H9 (cell line): ENCODE results near the gene FAR1. TPM values are rescaled to one million over a fixed set of nuclear protein-coding genes. Genes with fewer than 3 reads are reported as not detected.

Experiments
- DNase-seq: peaks from one replicate; pipeline ENCODE4 v3.0.0-alpha.2; 2017
- H2AFZ ChIP-seq: one replicate; pipeline ENCODE4 v1.6.1; 2013; ENCODE audit warnings: mild to moderate bottlenecking, low read length, control low read depth, moderate library complexity
- H2AK5ac ChIP-seq: 2 replicates; pipeline ENCODE4 v1.6.1; 2013; ENCODE audit warnings: low read length, control low read depth, mixed read lengths; ENCODE audit not compliant: insufficient read length
- H2BK120ac ChIP-seq: one replicate; pipeline ENCODE4 v1.6.1; 2013; ENCODE audit warnings: low read depth, mild to moderate bottlenecking, low read length, control low read depth, inconsistent platforms; ENCODE audit not compliant: poor library complexity, severe bottlenecking
- H2BK12ac ChIP-seq: 2 replicates; pipeline ENCODE4 v1.6.1; 2013; ENCODE audit warnings: low read length, control low read depth, mixed read lengths, low read depth; ENCODE audit not compliant: insufficient read length
- H2BK15ac ChIP-seq: 2 replicates; pipeline ENCODE4 v1.6.1; 2013; ENCODE audit warnings: low read depth, low read length, control low read depth
- H2BK20ac ChIP-seq: one replicate; pipeline ENCODE4 v1.6.1; 2013; ENCODE audit warnings: low read depth, mild to moderate bottlenecking, low read length, control low read depth, inconsistent platforms; ENCODE audit not compliant: poor library complexity, severe bottlenecking
- H2BK5ac ChIP-seq: 2 replicates; pipeline ENCODE4 v1.6.1; 2013; ENCODE audit warnings: low read length, control low read depth, mixed read lengths; ENCODE audit not compliant: insufficient read length
- H3K14ac ChIP-seq: 2 replicates; pipeline ENCODE4 v1.6.1; 2013; ENCODE audit warnings: low read length, control low read depth; ENCODE audit not compliant: insufficient read depth
- H3K18ac ChIP-seq: 2 replicates; pipeline ENCODE4 v1.6.1; 2013; ENCODE audit warnings: low read depth, mild to moderate bottlenecking, mixed read lengths, low read length, control low read depth; ENCODE audit not compliant: insufficient read length
- H3K23ac ChIP-seq: 2 replicates; pipeline ENCODE4 v1.6.1; 2013; ENCODE audit warnings: low read length, control low read depth, mixed read lengths, low read depth; ENCODE audit not compliant: insufficient read length
- H3K23me2 ChIP-seq: 2 replicates; pipeline ENCODE4 v1.6.1; 2013; ENCODE audit warnings: low read depth, mild to moderate bottlenecking, mixed read lengths, low read length, control low read depth; ENCODE audit not compliant: insufficient read length, poor library complexity, severe bottlenecking
- H3K27ac ChIP-seq: 2 replicates; pipeline ENCODE4 v1.5.1; 2013; ENCODE audit warnings: low read length, control low read depth, mixed read lengths, low read depth; ENCODE audit not compliant: insufficient read length
- H3K27me3 ChIP-seq: 2 replicates; pipeline ENCODE4 v1.6.1; 2013; ENCODE audit warnings: low read length, control low read depth, inconsistent platforms; ENCODE audit not compliant: insufficient read depth
- H3K4ac ChIP-seq: 2 replicates; pipeline ENCODE4 v1.6.1; 2013; ENCODE audit warnings: low read depth, mild to moderate bottlenecking, control low read depth, inconsistent platforms, low read length, moderate library complexity
- H3K4me1 ChIP-seq: 2 replicates; pipeline ENCODE4 v1.6.1; 2013; ENCODE audit warnings: low read length, control low read depth, inconsistent platforms; ENCODE audit not compliant: insufficient read depth
- H3K4me2 ChIP-seq: 2 replicates; pipeline ENCODE4 v1.6.1; 2013; ENCODE audit warnings: low read length, control low read depth, mixed read lengths; ENCODE audit not compliant: insufficient read length, insufficient read depth
- H3K56ac ChIP-seq: 2 replicates; pipeline ENCODE4 v1.6.1; 2013; ENCODE audit warnings: low read depth, mild to moderate bottlenecking, mixed read lengths, low read length, control low read depth; ENCODE audit not compliant: insufficient read length
- H3K79me1 ChIP-seq: 2 replicates; pipeline ENCODE4 v1.6.1; 2013; ENCODE audit warnings: low read depth, mild to moderate bottlenecking, moderate library complexity, low read length, control low read depth, inconsistent platforms; ENCODE audit not compliant: insufficient read depth, poor library complexity, severe bottlenecking
- H3K79me2 ChIP-seq: 2 replicates; pipeline ENCODE4 v1.6.1; 2013; ENCODE audit warnings: low read length, control low read depth, inconsistent platforms; ENCODE audit not compliant: insufficient read depth
- H3K9ac ChIP-seq: 2 replicates; pipeline ENCODE4 v1.6.1; 2013; ENCODE audit warnings: low read length, control low read depth, mixed read lengths; ENCODE audit not compliant: insufficient read length; ENCODE audit errors: extremely low read depth
- H3K9me3 ChIP-seq: one replicate; pipeline ENCODE4 v1.6.1; 2013; ENCODE audit warnings: low read depth, low read length, inconsistent platforms; ENCODE audit not compliant: control insufficient read depth
- H3T11ph ChIP-seq: one replicate; pipeline ENCODE4 v1.6.1; 2013; ENCODE audit warnings: mild to moderate bottlenecking, low read length, control low read depth, inconsistent platforms
- H4K20me1 ChIP-seq: one replicate; pipeline ENCODE4 v1.6.1; 2013; ENCODE audit not compliant: control insufficient read depth, insufficient read length, insufficient read depth
- H4K5ac ChIP-seq: 2 replicates; pipeline ENCODE4 v1.6.1; 2013; ENCODE audit warnings: low read depth, mild to moderate bottlenecking, mixed read lengths, low read length, control low read depth; ENCODE audit not compliant: insufficient read length
- H4K8ac ChIP-seq: replicated peaks from 2 replicates; pipeline ENCODE4 v1.6.1; 2013; ENCODE audit warnings: low read length, control low read depth, mixed read lengths, low read depth; ENCODE audit not compliant: insufficient read length
- H4K91ac ChIP-seq: 2 replicates; pipeline ENCODE4 v1.6.1; 2013; ENCODE audit warnings: low read depth, mild to moderate bottlenecking, moderate library complexity, mixed read lengths, low read length, control low read depth; ENCODE audit not compliant: insufficient read length
- H3K27ac Mint-ChIP-seq, 3 experiments: 2 replicates in 2 of 3; 3 replicates in 1 of 3; pipeline ENCODE4 v1.8.0; 2020 to 2021; ENCODE audit warnings: mixed read lengths in 3 of 3, mild to moderate bottlenecking in 1 of 3, moderate library complexity in 1 of 3
- H3K27me3 Mint-ChIP-seq: 2 replicates; pipeline ENCODE4 v1.8.0; 2021; ENCODE audit warnings: low read depth, mild to moderate bottlenecking, moderate library complexity, mixed read lengths
- H3K36me3 Mint-ChIP-seq, 3 experiments: 2 replicates in 2 of 3; 3 replicates in 1 of 3; pipeline ENCODE4 v1.8.0; 2020 to 2021; ENCODE audit warnings: low read depth in 3 of 3, mixed read lengths in 3 of 3; ENCODE audit not compliant: insufficient read depth in 1 of 3
- H3K4me1 Mint-ChIP-seq, 2 experiments: 2 replicates each; pipeline ENCODE4 v1.8.0; 2020; ENCODE audit warnings: mixed read lengths in 2 of 2
- H3K4me3 Mint-ChIP-seq, 2 experiments: 2 replicates in 1 of 2; 3 replicates in 1 of 2; pipeline ENCODE4 v1.8.0; 2020 to 2021; ENCODE audit warnings: mild to moderate bottlenecking in 2 of 2, mixed read lengths in 2 of 2, moderate library complexity in 1 of 2
- H3K9me3 Mint-ChIP-seq, 2 experiments: 2 replicates in 1 of 2; 3 replicates in 1 of 2; pipeline ENCODE4 v1.8.0; 2020; ENCODE audit warnings: mild to moderate bottlenecking in 2 of 2, mixed read lengths in 2 of 2, moderate library complexity in 1 of 2
- CTCF ChIP-seq: fragments of 200-600 bp; sonication (generic); conservative IDR thresholded peaks from 3 replicates; pipeline ENCODE4 v1.8.0; 2021; ENCODE audit warnings: antibody characterized with exemption, mild to moderate bottlenecking
- WGBS: extraction: QIAGEN DNeasy Blood & Tissue Kit; methylation state at CpG from one replicate; pipeline ENCODE4 v1.1.7; 2013; ENCODE audit warnings: missing lambda C conversion rate, low lambda C conversion rate, mixed read lengths; ENCODE audit not compliant: insufficient read length; ENCODE audit errors: extremely low coverage; 5-methylcytosine and 5-hydroxymethylcytosine counted together
- total RNA-seq: library from RNA; stranded (reverse); gene quantifications from 2 replicates; pipeline ENCODE4 v1.2.1, GENCODE V29; 2021

FAR1 gene
- total RNA-seq, 1 experiment from 2014 or later: 72.5 TPM

DNA sequence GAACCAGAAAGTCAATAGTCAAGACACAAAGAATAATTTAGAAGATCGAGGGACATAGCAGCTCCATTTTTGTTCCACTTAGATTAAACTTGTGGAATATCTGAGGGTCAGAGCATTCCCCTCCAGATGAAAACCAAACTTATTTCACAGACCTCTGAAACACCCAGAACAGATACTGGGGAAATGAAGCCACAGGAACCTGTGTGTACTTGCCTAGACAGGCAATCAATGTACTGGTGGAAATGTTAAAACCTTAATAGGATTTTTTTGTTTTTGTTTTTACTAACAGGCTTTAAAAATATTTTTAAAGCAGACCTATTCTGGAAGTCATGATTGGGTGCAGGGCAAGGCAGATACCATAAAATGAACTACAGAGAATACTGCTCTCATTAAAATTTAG lies 4.1 kb upstream of the FAR1 start:
- Mint-ChIP-seq H3K27ac (no peak overlapping the region), H3K36me3 (peaks cover 0 to 6% (median 0%) of the 10 kb centered on the region in 3 experiments; a peak in 1 of 7 replicates), H3K27me3 (no peaks in the 10 kb centered on the region; the same call in 1 of the 2 replicates), H3K4me1 (peaks cover 8% of the 10 kb centered on the region in 2 experiments), H3K9me3 (peaks cover 17% of the 10 kb centered on the region in 2 experiments), H3K4me3 (no peak overlapping the region)
- no peak for TF ChIP-seq CTCF
- Histone ChIP-seq H3K4me1 (no peaks in the 10 kb centered on the region), H3K4me2 (no peak overlapping the region), H3T11ph (no peak overlapping the region), H2AK5ac (no peak overlapping the region), H3K23me2 (peaks cover 7% of the 10 kb centered on the region), H3K27ac (no peak overlapping the region), H3K23ac (no peak overlapping the region), H3K27me3 (no peaks in the 10 kb centered on the region), H4K8ac (no peak overlapping the region), H3K9me3 (no peaks in the 10 kb centered on the region), H4K5ac (no peak overlapping the region), H2BK12ac (no peak overlapping the region), H2BK120ac (no peak overlapping the region), H3K18ac (no peak overlapping the region), H4K91ac (no peak overlapping the region), H3K79me2 (peaks cover 4% of the 10 kb centered on the region; the same call in 1 of the 2 replicates), H3K14ac (no peak overlapping the region), H2BK5ac (no peak overlapping the region), H4K20me1 (no peaks in the 10 kb centered on the region), H3K4ac (no peak overlapping the region), H3K9ac (no peak overlapping the region), H2BK20ac (no peak overlapping the region), H3K79me1 (no peaks in the 10 kb centered on the region), H2BK15ac (no peak overlapping the region), H2AFZ (no peak overlapping the region), H3K56ac (no peak overlapping the region)
- WGBS: no CpG with 5 or more reads among the region's 1 CpG
- no peak for DNase-seq
